ENCODE measurements around the gene SFXN5. TPM values are rescaled to one million over a fixed set of nuclear protein-coding genes. Genes with fewer than 3 reads are reported as not detected.

Gene SFXN5
- total RNA-seq, 2 donors from 2014 or later, result 27.3 to 32.4 TPM

GRCh38 chr2:73018188-73018825 lies 53.2 kb downstream of the SFXN5 start:
- no peak for ATAC-seq
- Mint-ChIP-seq H3K4me1 (ENCODE audit: low read depth in 2 of 2) (no peaks in the 10 kb centered on the region), H3K27ac (no peak overlapping the region), H3K4me3 (no peak overlapping the region), H3K27me3 (no peaks in the 10 kb centered on the region), H3K9me3 (no peaks in the 10 kb centered on the region), H3K36me3 (no peaks in the 10 kb centered on the region)
- no peak for DNase-seq (ENCODE audit: low spot score)

- H3K27me3 Mint-ChIP-seq, result no peaks in the 10 kb centered on the region
- no peaks in the 10 kb centered on the region for H3K4me1 Mint-ChIP-seq (ENCODE audit: low read depth in 2 of 2)
- DNase-seq (ENCODE audit: low spot score) (no peak), ATAC-seq (no peak)
- no peak overlapping the region for H3K27ac Mint-ChIP-seq
- no peaks in the 10 kb centered on the region for H3K36me3 Mint-ChIP-seq
- H3K9me3 Mint-ChIP-seq, result no peaks in the 10 kb centered on the region
- no peak overlapping the region for H3K4me3 Mint-ChIP-seq
These were observed 57.6 kb downstream of the SFXN5 start for GRCh38 chr2:73013936-73014335.

DNA sequence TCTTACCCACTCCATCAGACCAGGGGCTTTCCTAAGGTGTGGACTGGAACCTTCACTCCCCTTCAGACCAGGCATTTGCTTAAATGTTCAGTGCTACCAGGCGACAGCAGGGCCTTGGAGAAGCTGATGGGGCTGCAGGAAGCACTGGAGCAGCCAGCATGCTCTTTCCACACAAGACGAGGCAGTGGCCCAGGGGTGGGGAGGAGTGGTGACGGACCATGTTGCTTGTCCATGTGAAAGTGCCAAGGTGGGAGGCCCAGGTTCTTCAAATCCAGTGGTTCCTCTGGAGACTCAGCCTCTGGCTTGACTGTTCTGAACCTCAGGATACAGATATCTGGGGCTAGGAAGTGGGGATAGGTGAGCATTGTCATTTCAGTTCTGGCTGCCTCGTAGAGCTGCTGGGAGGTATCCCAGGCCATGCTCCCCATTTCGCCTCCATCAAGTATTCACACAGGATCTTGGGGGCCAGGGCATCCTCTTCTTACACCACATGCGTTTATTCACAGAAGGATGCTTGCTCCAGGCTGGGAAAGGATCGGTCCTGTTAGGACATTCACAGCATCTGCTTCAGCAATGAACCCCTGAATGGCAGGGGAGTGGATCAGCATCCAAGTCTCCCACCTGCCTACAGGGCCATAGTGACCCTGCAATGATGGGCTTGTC lies 62.2 kb downstream of the SFXN5 start:
- no peak overlapping the region for H3K27ac Mint-ChIP-seq
- no peaks in the 10 kb centered on the region for H3K36me3 Mint-ChIP-seq
- no peaks in the 10 kb centered on the region for H3K27me3 Mint-ChIP-seq
- H3K4me3 Mint-ChIP-seq, result no peak overlapping the region
- no peaks in the 10 kb centered on the region for H3K9me3 Mint-ChIP-seq
- DNase-seq (ENCODE audit: low spot score), result no peak
- H3K4me1 Mint-ChIP-seq (ENCODE audit: low read depth in 2 of 2), result peaks cover 0 to 5% of the 10 kb centered on the region in 2 donors
- no peak for ATAC-seq

GRCh38 chr2:73008766-73009135 lies 62.8 kb downstream of the SFXN5 start:
- Mint-ChIP-seq H3K36me3 (no peaks in the 10 kb centered on the region), H3K4me3 (no peak overlapping the region), H3K27me3 (no peaks in the 10 kb centered on the region), H3K4me1 (ENCODE audit: low read depth in 2 of 2) (peaks cover 0 to 5% of the 10 kb centered on the region in 2 donors), H3K9me3 (no peaks in the 10 kb centered on the region), H3K27ac (no peak overlapping the region)
- no peak for ATAC-seq
- DNase-seq (ENCODE audit: low spot score), result no peak

DNA sequence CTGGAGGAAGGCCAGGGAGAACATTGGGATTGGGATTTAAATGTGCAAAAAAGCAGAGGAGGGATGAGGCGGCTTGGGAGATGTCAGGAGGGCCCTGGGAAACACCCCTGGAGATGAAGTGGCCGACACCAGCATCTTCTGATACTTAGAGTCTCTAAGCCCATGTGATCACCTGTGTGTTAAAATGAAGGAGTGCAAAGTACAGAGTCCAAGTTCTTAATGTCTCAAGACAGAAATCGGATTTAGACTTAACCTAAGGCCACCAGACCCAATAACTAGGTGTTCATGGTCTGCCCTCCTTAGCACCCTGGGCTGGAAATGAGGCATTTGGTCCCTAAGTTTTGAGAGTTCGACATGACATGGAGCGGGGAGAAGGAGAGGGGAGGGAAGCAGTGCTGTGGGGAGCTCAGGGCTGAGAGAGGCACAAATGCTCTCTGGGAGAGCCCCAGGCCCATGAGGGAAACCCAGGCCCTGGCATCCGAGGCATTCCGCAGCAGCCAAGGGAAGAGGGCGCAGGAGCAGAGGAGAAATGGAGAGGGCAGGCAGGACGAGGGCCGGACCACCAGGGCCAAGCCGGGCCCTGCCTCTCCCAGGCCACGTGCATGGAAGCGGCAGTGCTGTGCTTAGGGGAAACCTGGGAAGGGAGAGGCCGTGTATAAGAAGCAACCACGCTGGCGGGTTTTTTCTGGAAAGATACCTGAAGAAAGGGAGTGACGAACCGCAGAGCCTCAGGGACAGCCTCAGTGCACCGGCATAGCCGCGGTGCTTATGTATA lies 63.3 kb downstream of the SFXN5 start:
- Mint-ChIP-seq H3K36me3 (no peaks in the 10 kb centered on the region), H3K27me3 (no peaks in the 10 kb centered on the region), H3K4me3 (no peak overlapping the region), H3K4me1 (ENCODE audit: low read depth in 2 of 2) (peaks cover 0 to 5% of the 10 kb centered on the region in 2 donors), H3K27ac (no peak overlapping the region), H3K9me3 (no peaks in the 10 kb centered on the region)
- ATAC-seq (no peak), DNase-seq (ENCODE audit: low spot score) (no peak)

DNA sequence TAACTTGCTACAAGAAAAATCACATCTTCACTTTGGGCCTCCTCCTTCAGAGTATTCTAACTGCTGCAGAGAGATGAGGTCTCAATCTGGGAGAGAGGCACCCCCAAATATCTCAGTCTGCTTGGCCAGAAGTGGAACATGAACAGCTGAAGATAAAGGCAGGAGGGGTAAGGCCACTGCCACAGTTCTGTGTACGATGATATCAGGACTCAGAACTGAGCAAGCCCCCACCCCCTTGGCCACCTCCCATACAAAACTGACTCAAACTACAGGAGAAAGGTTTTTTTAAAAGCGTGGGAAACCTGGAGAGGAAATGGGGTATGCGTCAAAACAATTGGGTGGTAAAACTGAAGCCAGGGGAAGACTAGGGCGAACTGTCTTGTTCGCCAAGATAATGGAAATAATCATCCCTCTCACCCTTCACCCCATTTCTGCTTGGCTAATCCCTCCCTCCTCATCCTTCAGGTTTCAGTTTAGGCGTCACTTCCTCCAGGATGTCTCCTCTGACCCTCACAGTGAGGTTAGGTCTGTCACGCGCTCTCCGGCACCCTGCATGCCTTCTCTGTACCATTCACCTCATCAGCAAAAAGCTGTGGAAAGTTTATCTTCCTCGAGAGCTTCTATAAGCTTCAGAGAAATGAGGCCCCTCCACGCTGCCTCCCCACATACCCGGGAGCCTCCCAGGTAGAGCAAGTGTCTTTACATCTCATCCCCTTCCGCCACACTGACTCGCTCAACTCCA lies 64.4 kb downstream of the SFXN5 start:
- Mint-ChIP-seq H3K27ac (no peak overlapping the region), H3K4me1 (ENCODE audit: low read depth in 2 of 2) (peaks cover 0 to 5% of the 10 kb centered on the region in 2 donors), H3K4me3 (no peak overlapping the region), H3K36me3 (no peaks in the 10 kb centered on the region), H3K27me3 (no peaks in the 10 kb centered on the region), H3K9me3 (no peaks in the 10 kb centered on the region)
- DNase-seq (ENCODE audit: low spot score) (no peak), ATAC-seq (no peak)

DNA sequence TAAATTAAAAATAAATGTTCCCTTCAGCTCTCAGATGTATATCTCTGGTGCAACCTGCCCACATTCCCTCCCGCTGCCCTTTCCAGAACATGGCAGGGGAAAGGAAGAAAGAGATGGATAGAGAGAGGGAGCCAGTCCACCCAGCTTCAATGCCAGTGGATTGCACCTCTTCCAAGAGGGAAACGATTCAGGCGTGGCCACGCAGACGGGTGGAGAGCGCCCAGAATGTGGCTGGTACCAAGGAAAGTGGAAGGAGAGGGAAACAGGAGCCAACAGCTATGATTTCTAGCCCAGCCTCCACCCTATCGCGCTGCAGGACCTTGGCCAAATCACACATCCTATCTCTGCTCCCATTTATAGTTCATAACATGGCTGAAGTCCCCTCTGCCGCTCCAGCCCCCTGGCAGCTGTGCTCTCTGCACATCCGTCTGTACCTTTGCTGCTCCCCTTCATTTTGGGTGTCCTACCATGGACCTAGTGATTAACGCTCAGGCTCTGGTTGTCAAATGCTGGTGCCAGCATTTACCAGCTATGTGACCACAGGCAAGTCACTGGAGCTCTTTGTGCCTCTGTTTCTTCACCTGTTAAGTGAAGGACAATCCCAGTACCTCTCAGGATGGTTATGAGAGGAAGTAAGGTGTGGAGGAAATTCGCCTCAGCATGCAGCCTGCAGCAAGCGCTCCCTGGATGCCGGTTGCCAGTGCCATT lies 66.5 kb downstream of the SFXN5 start:
- Mint-ChIP-seq H3K4me3 (no peak overlapping the region), H3K36me3 (no peaks in the 10 kb centered on the region), H3K9me3 (no peaks in the 10 kb centered on the region), H3K4me1 (ENCODE audit: low read depth in 2 of 2) (peaks cover 0 to 5% of the 10 kb centered on the region in 2 donors), H3K27ac (no peak overlapping the region), H3K27me3 (no peaks in the 10 kb centered on the region)
- no peak for ATAC-seq
- DNase-seq (ENCODE audit: low spot score), result no peak

- Mint-ChIP-seq H3K4me3 (no peak overlapping the region), H3K4me1 (ENCODE audit: low read depth in 2 of 2) (peaks cover 0 to 5% of the 10 kb centered on the region in 2 donors), H3K27ac (no peak overlapping the region), H3K36me3 (no peaks in the 10 kb centered on the region), H3K9me3 (no peaks in the 10 kb centered on the region), H3K27me3 (no peaks in the 10 kb centered on the region)
- no peak for ATAC-seq
- DNase-seq (ENCODE audit: low spot score), result no peak
These were observed 67.0 kb downstream of the SFXN5 start for GRCh38 chr2:73004466-73004865.

DNA sequence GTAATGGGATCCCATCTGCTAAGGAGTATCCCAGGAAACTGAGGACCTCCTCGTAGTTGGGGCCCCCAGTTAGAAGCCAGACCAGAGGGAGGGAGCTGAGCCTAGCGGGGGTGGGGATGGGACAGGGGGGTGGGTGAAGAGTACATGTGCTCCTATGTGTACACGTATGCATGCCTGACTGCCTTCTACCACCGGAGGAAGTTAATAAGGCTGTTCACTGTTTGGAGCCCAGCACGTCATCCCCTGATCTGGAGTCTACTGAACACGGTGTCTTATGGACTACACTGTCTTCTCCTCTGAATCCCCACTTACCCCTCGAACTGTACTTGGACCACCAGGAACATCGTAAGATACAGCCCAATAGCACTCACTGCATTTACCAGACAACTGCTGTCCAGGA lies 68.5 kb downstream of the SFXN5 start:
- Mint-ChIP-seq H3K4me1 (ENCODE audit: low read depth in 2 of 2) (peaks cover 0 to 5% of the 10 kb centered on the region in 2 donors), H3K36me3 (no peaks in the 10 kb centered on the region), H3K27me3 (no peaks in the 10 kb centered on the region), H3K27ac (no peak overlapping the region), H3K9me3 (no peaks in the 10 kb centered on the region), H3K4me3 (no peak overlapping the region)
- DNase-seq (ENCODE audit: low spot score) (no peak), ATAC-seq (no peak)

GRCh38 chr2:73000808-73001570 lies 70.5 kb downstream of the SFXN5 start:
- no peaks in the 10 kb centered on the region for H3K9me3 Mint-ChIP-seq
- no peaks in the 10 kb centered on the region for H3K27me3 Mint-ChIP-seq
- H3K4me3 Mint-ChIP-seq, result no peak overlapping the region
- no peak overlapping the region for H3K27ac Mint-ChIP-seq
- no peaks in the 10 kb centered on the region for H3K36me3 Mint-ChIP-seq
- H3K4me1 Mint-ChIP-seq (ENCODE audit: low read depth in 2 of 2), result no peaks in the 10 kb centered on the region
- no peak for ATAC-seq
- no peak for DNase-seq (ENCODE audit: low spot score)

- Mint-ChIP-seq H3K4me1 (ENCODE audit: low read depth in 2 of 2) (no peaks in the 10 kb centered on the region), H3K9me3 (no peaks in the 10 kb centered on the region), H3K36me3 (no peaks in the 10 kb centered on the region), H3K4me3 (no peak overlapping the region), H3K27ac (no peak overlapping the region), H3K27me3 (no peaks in the 10 kb centered on the region)
- ATAC-seq (no peak), DNase-seq (ENCODE audit: low spot score) (no peak)
These were observed 71.5 kb downstream of the SFXN5 start for GRCh38 chr2:72999729-73000725.

DNA sequence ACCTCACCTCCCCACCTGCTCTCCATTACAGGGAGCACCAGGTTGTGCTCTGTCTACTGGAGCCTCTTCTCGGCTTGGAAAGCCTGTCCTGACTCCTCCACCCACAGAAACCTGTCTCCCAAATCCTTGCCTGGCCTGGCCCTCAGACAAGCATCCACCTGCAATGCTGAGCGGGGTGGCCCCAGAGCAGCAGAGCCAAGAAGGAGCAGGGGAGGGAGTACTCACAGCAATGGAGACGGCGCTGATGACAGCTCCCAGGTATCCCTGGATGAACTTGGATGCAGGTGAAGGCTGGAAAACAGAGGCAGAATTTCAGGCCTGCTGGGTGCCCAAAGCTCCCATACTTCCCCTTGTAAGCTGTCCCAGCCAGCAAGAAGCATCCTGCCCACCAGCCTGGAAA lies 72.8 kb downstream of the SFXN5 start:
- no peaks in the 10 kb centered on the region for H3K4me1 Mint-ChIP-seq (ENCODE audit: low read depth in 2 of 2)
- no peaks in the 10 kb centered on the region for H3K27me3 Mint-ChIP-seq
- ATAC-seq, result no peak
- no peaks in the 10 kb centered on the region for H3K36me3 Mint-ChIP-seq
- H3K27ac Mint-ChIP-seq, result no peak overlapping the region
- H3K4me3 Mint-ChIP-seq, result no peak overlapping the region
- DNase-seq (ENCODE audit: low spot score), result no peak
- H3K9me3 Mint-ChIP-seq, result no peaks in the 10 kb centered on the region
